Stromal cell of bone marrow (primary cell): ENCODE results near the gene PRDX2.

Experiments used
- DNase-seq: peaks from one replicate; pipeline ENCODE4 v3.0.0-alpha.2; 2012; ENCODE audit warnings: low read depth

PRDX2 gene

DNA sequence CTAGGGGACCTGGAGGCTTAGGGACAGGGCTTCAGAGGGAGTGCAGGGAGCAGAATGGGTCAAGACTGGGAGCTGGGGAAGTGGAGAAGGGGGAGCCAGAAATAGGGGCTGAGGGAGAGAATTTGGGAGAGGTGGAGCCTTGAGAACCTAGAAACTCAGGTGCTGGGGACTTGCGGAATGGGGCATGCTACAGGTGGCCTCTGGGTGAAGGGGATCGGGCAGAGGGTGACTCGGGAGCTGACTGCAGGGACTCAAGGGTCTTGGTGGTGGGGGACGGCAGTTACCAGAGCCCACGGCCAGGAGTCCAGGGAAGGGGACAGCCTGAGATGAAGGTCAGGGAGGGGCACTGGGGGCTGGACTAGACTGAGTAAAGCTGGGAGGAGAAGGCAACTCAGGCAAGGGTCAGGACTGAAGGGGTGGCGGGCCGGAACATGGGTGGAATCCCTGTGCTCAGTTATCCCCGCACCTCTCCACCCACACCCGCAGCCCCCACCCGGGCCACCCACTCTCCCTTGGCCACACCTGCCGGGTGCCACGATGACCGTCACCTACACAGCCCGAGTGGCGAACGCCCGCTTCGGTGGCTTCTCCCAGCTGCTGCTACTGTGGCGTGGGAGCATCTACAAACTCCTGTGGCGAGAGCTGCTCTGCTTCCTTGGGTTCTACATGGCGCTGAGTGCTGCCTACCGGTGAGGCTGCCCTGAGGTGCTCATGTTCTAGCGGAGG, 49.4 kb downstream of the PRDX2 start:
- no peak for DNase-seq

DNA sequence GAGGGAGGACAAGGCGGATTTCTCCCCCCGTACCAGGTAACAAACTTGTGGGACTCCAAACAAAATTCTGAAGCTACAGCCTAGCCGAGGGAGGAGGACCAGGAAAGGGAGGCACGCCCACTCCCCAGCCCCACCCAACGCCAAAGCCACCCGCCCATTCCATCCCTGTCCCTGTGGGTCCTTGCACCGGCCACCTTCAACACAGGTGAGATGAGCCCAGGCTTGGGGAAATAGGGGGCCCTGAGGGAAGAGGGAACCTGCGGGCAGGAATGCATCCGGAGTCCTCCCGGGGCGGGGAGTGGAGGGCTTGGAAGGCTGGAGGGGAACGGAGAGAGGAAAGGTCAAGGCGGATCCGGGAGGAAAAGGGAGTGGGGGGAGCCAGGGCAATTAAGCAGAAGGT, 50.0 kb downstream of the PRDX2 start, which contains the start of gene BEST2:
BEST2 (plus strand) TSS at position 157 of the 400 bp plus-strand sequence. CDS start 802 bp downstream, outside the sequence.
- no peak for DNase-seq

DNA sequence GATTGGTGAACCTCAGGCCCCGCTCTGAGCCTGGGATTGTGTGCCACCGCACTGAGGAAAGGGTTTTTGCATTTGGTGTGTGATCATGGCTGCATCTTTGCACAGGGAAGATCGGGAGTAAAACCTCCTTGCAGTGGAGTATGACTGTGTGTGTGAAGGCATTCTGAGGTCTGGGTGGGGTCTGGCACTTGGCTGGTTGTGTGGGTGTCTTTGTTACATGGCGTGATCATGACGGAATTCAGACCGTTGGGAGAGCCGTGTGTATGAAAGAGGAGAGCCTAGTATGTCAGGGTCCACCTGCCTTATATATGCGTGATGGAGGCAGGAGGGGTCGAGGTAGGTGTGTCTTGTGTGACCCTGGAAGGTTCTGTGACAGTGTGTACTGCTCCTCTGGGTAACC, 50.7 kb downstream of the PRDX2 start:
- DNase-seq: no peak

DNA sequence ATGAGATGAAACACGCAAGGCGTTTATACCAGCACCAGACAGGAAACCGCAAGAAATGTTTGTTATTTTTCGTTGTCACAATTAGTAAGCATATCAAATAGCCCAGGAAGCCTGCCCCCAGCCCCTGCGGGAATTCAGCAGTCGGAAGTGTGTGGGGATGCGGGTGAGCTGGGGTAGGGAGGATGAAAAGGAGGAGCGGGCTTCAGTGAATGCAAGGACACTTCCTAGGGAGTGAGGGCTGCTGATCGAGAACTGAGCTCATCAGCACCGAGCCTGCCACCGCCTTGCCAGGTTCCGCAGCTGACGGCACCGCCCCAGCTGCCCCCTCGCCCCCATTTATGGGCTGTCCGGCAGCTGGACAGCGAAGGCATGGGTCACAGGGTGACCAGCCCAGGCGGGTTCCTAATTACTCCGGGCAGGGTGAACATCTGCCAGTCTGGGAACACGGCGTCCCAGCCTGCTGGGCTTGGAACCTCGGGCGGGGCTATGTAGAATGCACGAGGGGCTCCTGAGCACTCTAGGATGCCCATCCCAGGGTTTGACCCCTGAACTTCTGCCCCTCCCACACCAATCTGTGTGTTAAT, 51.6 kb downstream of the PRDX2 start:
- DNase-seq: no peak

DNA sequence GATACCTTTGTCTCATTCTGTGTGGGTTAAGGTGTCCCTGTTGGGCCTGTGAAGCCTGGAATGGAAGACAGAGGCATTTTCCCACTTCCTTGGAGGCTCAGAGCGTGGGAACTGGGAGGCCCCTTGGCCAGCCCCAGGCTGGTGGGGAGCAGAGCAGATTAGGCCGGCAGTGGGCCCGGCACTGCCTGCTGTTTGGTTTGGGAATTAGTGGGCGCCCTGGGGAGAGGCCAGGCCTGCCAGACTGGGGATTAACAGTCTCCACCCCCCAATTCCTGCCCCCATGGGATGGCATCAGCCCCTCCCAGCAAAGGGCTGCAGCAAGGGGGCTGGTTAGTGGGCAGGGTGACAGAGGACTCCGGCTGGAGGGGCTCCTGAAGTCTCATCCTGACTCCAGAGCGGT, 53.1 kb downstream of the PRDX2 start:
- no peak for DNase-seq
